Neutrophil (primary cell): ENCODE results near the gene CNTNAP2.

Experiments used
- H3K27ac ChIP-seq: fragments of 200-600 bp; sonication (generic); 2 replicates; pipeline ENCODE4 v1.5.1; 2016; ENCODE audit warnings: mild to moderate bottlenecking, moderate library complexity
- H3K27me3 ChIP-seq: fragments of 200-600 bp; sonication (generic); 2 replicates; pipeline ENCODE4 v1.6.0; 2016; ENCODE audit warnings: mild to moderate bottlenecking
- H3K36me3 ChIP-seq: fragments of 200-600 bp; sonication (generic); 2 replicates; pipeline ENCODE4 v1.5.1; 2017
- H3K4me1 ChIP-seq, 2 experiments: fragments of 200-600 bp in 1 of 2; sonication (generic) in 1 of 2; 1 replicate in 1 of 2; 2 replicates in 1 of 2; pipeline versions ENCODE4 v1.5.1 to v1.6.1; 2013 to 2016; ENCODE audit warnings: low read depth in 1 of 2, low read length in 1 of 2, mild to moderate bottlenecking in 1 of 2, moderate library complexity in 1 of 2; ENCODE audit not compliant: control insufficient read depth in 1 of 2, insufficient read depth in 1 of 2
- H3K4me3 ChIP-seq, 2 experiments: fragments of 200-600 bp in 1 of 2; sonication (generic) in 1 of 2; 1 replicate in 1 of 2; 2 replicates in 1 of 2; pipeline ENCODE4 v1.5.1; 2013 to 2016; ENCODE audit warnings: low read depth in 1 of 2, low read length in 1 of 2, mild to moderate bottlenecking in 1 of 2, moderate library complexity in 1 of 2
- H3K9me3 ChIP-seq: fragments of 200-600 bp; sonication (generic); 2 replicates; pipeline ENCODE4 v1.5.1; 2016
- TF ChIP-seq, protein P1 (sequence below): fragments of 200-600 bp; sonication (generic); IDR thresholded peaks from 2 replicates; pipeline ENCODE4 v1.5.1; 2016; ENCODE audit warnings: antibody characterized with exemption

CNTNAP2 gene

DNA sequence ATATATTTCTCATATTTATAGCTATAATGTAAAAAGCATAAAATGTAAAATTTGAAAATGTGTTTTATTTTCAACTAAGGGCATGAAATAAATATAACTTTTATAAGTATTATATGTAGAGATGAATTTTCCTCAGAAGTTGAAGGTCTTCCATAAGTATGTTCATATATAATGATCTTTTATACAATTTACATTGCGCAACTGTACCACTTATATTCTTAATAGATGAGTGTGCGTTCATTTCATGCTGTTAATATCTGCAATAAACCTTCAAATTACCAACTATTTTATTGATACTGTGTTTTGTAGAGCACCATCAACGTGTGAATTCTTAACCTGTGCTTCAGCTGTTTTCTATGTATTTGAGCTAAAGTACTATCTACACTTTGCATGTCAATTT lies 285.3 kb downstream of the CNTNAP2 start:
- Histone ChIP-seq H3K36me3 (no peaks in the 10 kb centered on the region), H3K27ac (no peak overlapping the region), H3K27me3 (no peaks in the 10 kb centered on the region), H3K4me1 (no peaks in the 10 kb centered on the region), H3K4me3 (no peak overlapping the region), H3K9me3 (no peaks in the 10 kb centered on the region)
- TF ChIP-seq, protein P1, sequence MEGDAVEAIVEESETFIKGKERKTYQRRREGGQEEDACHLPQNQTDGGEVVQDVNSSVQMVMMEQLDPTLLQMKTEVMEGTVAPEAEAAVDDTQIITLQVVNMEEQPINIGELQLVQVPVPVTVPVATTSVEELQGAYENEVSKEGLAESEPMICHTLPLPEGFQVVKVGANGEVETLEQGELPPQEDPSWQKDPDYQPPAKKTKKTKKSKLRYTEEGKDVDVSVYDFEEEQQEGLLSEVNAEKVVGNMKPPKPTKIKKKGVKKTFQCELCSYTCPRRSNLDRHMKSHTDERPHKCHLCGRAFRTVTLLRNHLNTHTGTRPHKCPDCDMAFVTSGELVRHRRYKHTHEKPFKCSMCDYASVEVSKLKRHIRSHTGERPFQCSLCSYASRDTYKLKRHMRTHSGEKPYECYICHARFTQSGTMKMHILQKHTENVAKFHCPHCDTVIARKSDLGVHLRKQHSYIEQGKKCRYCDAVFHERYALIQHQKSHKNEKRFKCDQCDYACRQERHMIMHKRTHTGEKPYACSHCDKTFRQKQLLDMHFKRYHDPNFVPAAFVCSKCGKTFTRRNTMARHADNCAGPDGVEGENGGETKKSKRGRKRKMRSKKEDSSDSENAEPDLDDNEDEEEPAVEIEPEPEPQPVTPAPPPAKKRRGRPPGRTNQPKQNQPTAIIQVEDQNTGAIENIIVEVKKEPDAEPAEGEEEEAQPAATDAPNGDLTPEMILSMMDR, result no peak

DNA sequence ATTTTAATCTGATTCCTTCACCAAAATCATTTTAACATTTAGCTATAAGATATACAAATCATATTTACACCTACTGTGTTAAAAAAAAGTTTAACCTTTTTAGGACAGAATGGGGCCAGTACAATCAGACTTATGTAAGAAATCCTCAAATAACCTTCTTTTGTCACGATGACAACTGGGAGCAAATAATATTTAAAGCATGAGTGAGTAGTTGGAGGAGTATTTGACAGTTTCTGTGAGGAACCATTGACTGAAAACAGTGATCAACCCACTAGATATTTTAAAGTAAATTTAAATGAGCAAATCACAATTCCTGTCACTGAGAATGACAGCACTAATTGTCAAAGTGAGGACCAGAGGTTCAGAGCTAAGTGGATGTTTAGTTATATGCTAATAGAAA lies 289.1 kb downstream of the CNTNAP2 start:
- no peaks in the 10 kb centered on the region for H3K36me3 ChIP-seq
- no peak overlapping the region for H3K4me3 ChIP-seq
- no peaks in the 10 kb centered on the region for H3K4me1 ChIP-seq
- TF ChIP-seq, protein P1, result no peak
- H3K27me3 ChIP-seq, result no peaks in the 10 kb centered on the region
- H3K27ac ChIP-seq, result no peak overlapping the region
- no peaks in the 10 kb centered on the region for H3K9me3 ChIP-seq

DNA sequence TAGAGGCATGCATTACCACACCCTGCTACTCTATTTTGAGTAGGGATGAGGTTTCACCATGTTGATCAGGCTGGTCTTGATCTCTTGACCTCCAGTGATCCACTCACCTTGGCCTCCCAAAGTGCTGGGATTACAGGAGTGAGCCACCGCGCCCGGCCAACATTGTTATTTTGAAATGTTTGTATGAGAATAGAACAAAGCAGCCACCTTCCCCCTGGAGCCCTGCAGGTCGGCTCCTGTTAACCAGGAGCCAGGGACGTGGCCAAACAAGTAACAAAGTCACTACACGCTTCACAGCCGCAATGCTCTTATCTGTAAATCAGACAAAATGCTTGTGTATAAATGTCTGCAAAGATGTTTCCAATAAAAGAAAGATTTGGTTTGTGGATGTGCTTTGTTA lies 295.4 kb downstream of the CNTNAP2 start:
- TF ChIP-seq, protein P1, result no peak
- no peaks in the 10 kb centered on the region for H3K9me3 ChIP-seq
- no peak overlapping the region for H3K4me3 ChIP-seq

DNA sequence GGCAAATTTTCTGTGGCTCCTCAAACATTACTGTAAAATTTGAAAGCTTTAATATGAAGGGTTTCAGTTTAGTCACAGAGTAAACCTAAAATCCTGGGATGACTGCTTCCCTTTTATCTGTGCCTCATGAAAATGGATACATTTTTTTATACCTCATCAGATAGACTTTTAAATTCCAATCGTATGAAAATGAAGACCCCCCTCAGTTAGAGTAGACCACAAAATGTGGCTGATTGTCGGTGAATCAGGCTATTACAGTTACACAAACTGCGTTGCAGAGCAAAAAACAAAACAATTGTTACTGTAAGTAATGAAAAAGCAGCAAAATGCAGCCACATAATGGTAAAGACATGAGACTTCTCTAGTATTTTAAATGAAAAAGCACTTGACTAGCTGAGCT lies 296.2 kb downstream of the CNTNAP2 start:
- Histone ChIP-seq H3K4me3 (no peak overlapping the region), H3K9me3 (no peaks in the 10 kb centered on the region), H3K27ac (no peak overlapping the region), H3K4me1 (no peaks in the 10 kb centered on the region), H3K36me3 (no peaks in the 10 kb centered on the region), H3K27me3 (no peaks in the 10 kb centered on the region)
- TF ChIP-seq, protein P1, result no peak

More for the DNA sequence above, 295.4 kb downstream of the CNTNAP2 start:
- no peaks in the 10 kb centered on the region for H3K4me1 ChIP-seq
- H3K27me3 ChIP-seq, result no peaks in the 10 kb centered on the region
- H3K36me3 ChIP-seq, result no peaks in the 10 kb centered on the region
- H3K27ac ChIP-seq, result no peak overlapping the region

DNA sequence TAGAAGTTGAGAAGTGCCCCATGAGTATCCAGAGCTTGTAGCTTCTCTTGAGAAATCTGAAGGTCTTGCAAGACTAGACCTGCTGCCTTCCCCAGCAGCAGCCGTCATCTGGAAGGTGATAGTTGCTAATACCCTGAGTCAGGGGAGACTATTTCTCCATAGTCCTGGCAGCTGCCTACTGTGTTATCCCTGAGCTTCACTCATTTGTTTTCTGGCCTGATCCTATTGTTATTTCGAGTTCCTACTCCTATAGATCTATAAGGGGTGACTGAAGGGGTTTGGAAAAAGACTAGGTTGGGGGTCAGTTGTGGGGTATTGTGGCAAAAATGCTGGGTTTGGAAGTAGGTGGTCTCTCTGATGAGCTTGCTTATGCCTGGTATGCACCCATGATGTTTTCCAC lies 297.8 kb downstream of the CNTNAP2 start:
- H3K4me3 ChIP-seq, result no peak overlapping the region
- TF ChIP-seq, protein P1, result no peak
- H3K36me3 ChIP-seq, result no peaks in the 10 kb centered on the region
- H3K27ac ChIP-seq, result no peak overlapping the region
- H3K27me3 ChIP-seq, result no peaks in the 10 kb centered on the region
- H3K4me1 ChIP-seq, result no peaks in the 10 kb centered on the region
- H3K9me3 ChIP-seq, result no peaks in the 10 kb centered on the region

DNA sequence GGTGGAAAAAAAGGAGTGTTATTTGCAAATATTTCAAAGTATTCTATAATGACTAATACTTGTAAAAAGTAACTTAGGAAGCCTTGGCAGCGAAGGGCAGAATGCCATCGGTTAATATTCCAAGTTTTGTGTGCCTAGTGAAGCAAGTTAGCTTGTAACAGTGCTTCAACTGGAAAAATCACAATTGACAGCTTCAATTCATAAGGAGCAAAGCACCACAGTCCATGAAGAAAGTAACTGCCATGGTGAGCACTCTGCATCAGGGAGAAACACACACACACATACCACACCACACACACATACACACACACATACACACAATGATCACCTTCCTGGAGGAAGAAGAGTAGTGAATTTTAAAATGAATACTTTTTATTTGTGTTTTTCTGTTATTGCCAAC lies 298.3 kb downstream of the CNTNAP2 start:
- H3K27ac ChIP-seq, result no peak overlapping the region
- no peaks in the 10 kb centered on the region for H3K36me3 ChIP-seq
- H3K4me3 ChIP-seq, result no peak overlapping the region
- no peaks in the 10 kb centered on the region for H3K9me3 ChIP-seq
- TF ChIP-seq, protein P1, result no peak
- H3K27me3 ChIP-seq, result no peaks in the 10 kb centered on the region
- H3K4me1 ChIP-seq, result no peaks in the 10 kb centered on the region
